Parathyroid adenoma (tissue), 2 donors: ENCODE measurements around the gene BAD.

Experiments used
- H2AFZ ChIP-seq: fragments of 300-600 bp; sonication (generic); one replicate; pipeline ENCODE4 v1.7.0; 2017; ENCODE audit warnings: antibody characterized with exemption, mild to moderate bottlenecking
- H3K27ac ChIP-seq: fragments of 300-600 bp; sonication (generic); one replicate; pipeline ENCODE4 v1.7.0; 2017
- H3K27me3 ChIP-seq: fragments of 300-600 bp; sonication (generic); one replicate; pipeline ENCODE4 v1.7.0; 2017; ENCODE audit warnings: low read length; ENCODE audit not compliant: control insufficient read depth, insufficient read depth
- H3K36me3 ChIP-seq: fragments of 300-600 bp; sonication (generic); one replicate; pipeline ENCODE4 v1.7.0; 2017; ENCODE audit warnings: low read length; ENCODE audit not compliant: control insufficient read depth, insufficient read depth
- H3K4me1 ChIP-seq: fragments of 300-600 bp; sonication (generic); one replicate; pipeline ENCODE4 v1.7.0; 2017; ENCODE audit warnings: control low read depth
- H3K4me2 ChIP-seq: fragments of 300-600 bp; sonication (generic); one replicate; pipeline ENCODE4 v1.7.0; 2017; ENCODE audit warnings: low read length
- H3K4me3 ChIP-seq: fragments of 300-600 bp; sonication (generic); one replicate; pipeline ENCODE4 v1.7.0; 2017; ENCODE audit warnings: low read depth, low read length
- H3K79me2 ChIP-seq: fragments of 300-600 bp; sonication (generic); one replicate; pipeline ENCODE4 v1.7.0; 2017; ENCODE audit warnings: control low read depth
- H3K9ac ChIP-seq: fragments of 300-600 bp; sonication (generic); one replicate; pipeline ENCODE4 v1.7.0; 2017; ENCODE audit warnings: mild to moderate bottlenecking
- H3K9me3 ChIP-seq: fragments of 300-600 bp; sonication (generic); one replicate; pipeline ENCODE4 v1.7.0; 2017; ENCODE audit warnings: low read length; ENCODE audit not compliant: control insufficient read depth
- TF ChIP-seq, protein P1 (sequence below): fragments of 300-600 bp; sonication (generic); IDR thresholded peaks from one replicate; pipeline ENCODE4 v1.7.0; 2017; ENCODE audit warnings: antibody characterized with exemption, mild to moderate bottlenecking
- donor health status: primary hyperparathyroidism.

Gene BAD

GRCh38 chr11:64264371-64264852 is 20.1 kb downstream of the BAD start:
- TF ChIP-seq, protein P1, sequence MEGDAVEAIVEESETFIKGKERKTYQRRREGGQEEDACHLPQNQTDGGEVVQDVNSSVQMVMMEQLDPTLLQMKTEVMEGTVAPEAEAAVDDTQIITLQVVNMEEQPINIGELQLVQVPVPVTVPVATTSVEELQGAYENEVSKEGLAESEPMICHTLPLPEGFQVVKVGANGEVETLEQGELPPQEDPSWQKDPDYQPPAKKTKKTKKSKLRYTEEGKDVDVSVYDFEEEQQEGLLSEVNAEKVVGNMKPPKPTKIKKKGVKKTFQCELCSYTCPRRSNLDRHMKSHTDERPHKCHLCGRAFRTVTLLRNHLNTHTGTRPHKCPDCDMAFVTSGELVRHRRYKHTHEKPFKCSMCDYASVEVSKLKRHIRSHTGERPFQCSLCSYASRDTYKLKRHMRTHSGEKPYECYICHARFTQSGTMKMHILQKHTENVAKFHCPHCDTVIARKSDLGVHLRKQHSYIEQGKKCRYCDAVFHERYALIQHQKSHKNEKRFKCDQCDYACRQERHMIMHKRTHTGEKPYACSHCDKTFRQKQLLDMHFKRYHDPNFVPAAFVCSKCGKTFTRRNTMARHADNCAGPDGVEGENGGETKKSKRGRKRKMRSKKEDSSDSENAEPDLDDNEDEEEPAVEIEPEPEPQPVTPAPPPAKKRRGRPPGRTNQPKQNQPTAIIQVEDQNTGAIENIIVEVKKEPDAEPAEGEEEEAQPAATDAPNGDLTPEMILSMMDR: no peak
- no peak overlapping the region for H3K9ac ChIP-seq
- no peaks in the 10 kb centered on the region for H3K9me3 ChIP-seq
- H3K36me3 ChIP-seq: no peaks in the 10 kb centered on the region
- H3K4me1 ChIP-seq: peaks cover 10% of the 10 kb centered on the region
- no peaks in the 10 kb centered on the region for H3K79me2 ChIP-seq
- no peak overlapping the region for H3K27ac ChIP-seq
- H3K27me3 ChIP-seq: no peaks in the 10 kb centered on the region
- no peak overlapping the region for H3K4me3 ChIP-seq
- no peak overlapping the region for H2AFZ ChIP-seq
- no peak overlapping the region for H3K4me2 ChIP-seq

- H3K9me3 ChIP-seq: no peaks in the 10 kb centered on the region
Measured at GRCh38 chr11:64263947-64264317, 20.5 kb downstream of the BAD start.

GRCh38 chr11:64263021-64263946 is 21.2 kb downstream of the BAD start:
- Histone ChIP-seq H3K27ac (no peak overlapping the region), H3K9ac (no peak overlapping the region), H3K79me2 (no peaks in the 10 kb centered on the region), H3K4me1 (peaks cover 7% of the 10 kb centered on the region), H3K4me3 (no peak overlapping the region), H2AFZ (no peak overlapping the region), H3K27me3 (no peaks in the 10 kb centered on the region), H3K36me3 (no peaks in the 10 kb centered on the region), H3K9me3 (no peaks in the 10 kb centered on the region), H3K4me2 (no peak overlapping the region)
- TF ChIP-seq, protein P1: no peak

More at GRCh38 chr11:64263947-64264317, 20.5 kb downstream of the BAD start:
- H3K27me3 ChIP-seq: no peaks in the 10 kb centered on the region
- no peak overlapping the region for H3K4me3 ChIP-seq
- peaks cover 9% of the 10 kb centered on the region for H3K4me1 ChIP-seq
- no peak overlapping the region for H3K9ac ChIP-seq
- H3K79me2 ChIP-seq: no peaks in the 10 kb centered on the region
- TF ChIP-seq, protein P1: no peak
- H2AFZ ChIP-seq: no peak overlapping the region
- no peak overlapping the region for H3K27ac ChIP-seq
- H3K4me2 ChIP-seq: no peak overlapping the region
- no peaks in the 10 kb centered on the region for H3K36me3 ChIP-seq

DNA sequence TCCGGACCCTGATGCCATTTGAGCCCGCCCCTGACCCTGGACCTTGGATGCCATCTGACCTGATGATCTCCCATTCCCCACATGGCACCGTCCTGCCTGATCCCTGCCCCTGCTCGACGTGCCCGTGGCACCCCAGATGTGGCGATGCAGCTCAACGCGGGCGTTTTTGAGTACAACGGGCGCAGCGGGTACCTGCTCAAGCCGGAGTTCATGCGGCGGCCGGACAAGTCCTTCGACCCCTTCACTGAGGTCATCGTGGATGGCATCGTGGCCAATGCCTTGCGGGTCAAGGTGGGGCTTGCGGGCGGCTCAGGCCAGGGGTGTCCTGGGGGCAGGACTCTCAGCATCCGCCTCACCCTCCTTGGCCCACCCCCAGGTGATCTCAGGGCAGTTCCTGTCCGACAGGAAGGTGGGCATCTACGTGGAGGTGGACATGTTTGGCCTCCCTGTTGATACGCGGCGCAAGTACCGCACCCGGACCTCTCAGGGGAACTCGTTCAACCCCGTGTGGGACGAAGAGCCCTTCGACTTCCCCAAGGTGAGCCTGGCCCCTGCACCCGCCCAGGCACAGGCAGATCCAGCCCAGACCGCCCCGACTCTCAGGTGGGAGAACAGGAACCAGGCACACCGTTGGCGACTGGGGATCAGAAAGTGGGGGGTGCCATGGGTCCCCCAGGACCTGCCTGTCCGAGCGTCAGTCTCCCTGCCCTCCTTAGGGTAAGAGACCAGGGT is 22.0 kb downstream of the BAD start:
- no peaks in the 10 kb centered on the region for H3K4me1 ChIP-seq
- H3K79me2 ChIP-seq: no peaks in the 10 kb centered on the region
- no peak overlapping the region for H3K4me2 ChIP-seq
- no peaks in the 10 kb centered on the region for H3K27me3 ChIP-seq
- no peak overlapping the region for H3K27ac ChIP-seq
- TF ChIP-seq, protein P1: no peak
- no peaks in the 10 kb centered on the region for H3K36me3 ChIP-seq
- no peak overlapping the region for H3K9ac ChIP-seq
- H3K9me3 ChIP-seq: no peaks in the 10 kb centered on the region
- no peak overlapping the region for H3K4me3 ChIP-seq
- no peak overlapping the region for H2AFZ ChIP-seq
